GM15510 (cell line): ENCODE data around the gene RECK.

ENCODE experiments used
- POLR2A ChIP-seq: IDR thresholded peaks from 3 replicates; pipeline ENCODE4 v1.6.1; 2011; ENCODE audit warnings: borderline replicate concordance; ENCODE audit not compliant: insufficient read length; ENCODE audit errors: extremely low read depth

Gene RECK

GRCh38 chr9:36018129-36018528, 18.6 kb upstream of the RECK start:
- no peak for TF ChIP-seq POLR2A

DNA sequence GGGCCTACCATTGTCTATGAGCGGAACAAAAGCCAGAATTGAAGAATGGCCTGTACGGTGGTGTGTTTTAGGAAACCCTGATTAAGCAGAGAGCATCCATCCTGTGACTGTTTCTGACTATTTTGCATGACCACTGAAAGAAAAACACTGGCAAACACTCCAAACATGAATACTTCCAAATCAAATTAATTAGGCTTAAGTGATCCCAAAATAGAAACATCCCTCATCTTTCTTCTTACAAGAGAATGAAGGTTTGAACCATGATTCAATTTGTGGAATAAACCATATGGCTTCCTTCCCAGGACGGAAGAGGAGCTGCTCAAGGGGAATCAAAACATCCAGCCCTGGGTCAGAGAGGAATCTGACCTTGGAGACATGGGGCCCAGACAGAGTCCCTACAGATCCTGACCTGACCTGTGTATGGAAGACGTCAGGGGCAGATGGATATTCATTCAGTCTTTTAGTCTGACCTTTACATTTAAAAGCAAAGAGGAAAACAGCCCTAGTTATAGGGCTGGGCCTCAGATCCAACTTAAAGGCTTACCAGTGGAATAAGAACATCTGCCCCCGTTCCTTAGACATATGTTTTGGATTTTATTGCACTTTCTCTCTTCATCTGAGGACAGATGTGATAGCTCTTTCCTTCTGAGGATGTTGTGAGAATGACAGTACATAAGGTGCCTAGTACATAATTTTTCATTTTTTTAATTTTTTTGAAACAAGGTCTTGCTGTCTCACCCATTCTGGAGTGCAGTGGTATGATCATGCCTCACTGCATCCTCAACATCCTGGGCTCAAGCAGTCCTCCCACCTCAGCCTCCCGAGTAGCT, 17.6 kb upstream of the RECK start:
- TF ChIP-seq POLR2A = no peak

- TF ChIP-seq POLR2A = no peak
Measured at GRCh38 chr9:36021968-36022367, 14.7 kb upstream of the RECK start.

DNA sequence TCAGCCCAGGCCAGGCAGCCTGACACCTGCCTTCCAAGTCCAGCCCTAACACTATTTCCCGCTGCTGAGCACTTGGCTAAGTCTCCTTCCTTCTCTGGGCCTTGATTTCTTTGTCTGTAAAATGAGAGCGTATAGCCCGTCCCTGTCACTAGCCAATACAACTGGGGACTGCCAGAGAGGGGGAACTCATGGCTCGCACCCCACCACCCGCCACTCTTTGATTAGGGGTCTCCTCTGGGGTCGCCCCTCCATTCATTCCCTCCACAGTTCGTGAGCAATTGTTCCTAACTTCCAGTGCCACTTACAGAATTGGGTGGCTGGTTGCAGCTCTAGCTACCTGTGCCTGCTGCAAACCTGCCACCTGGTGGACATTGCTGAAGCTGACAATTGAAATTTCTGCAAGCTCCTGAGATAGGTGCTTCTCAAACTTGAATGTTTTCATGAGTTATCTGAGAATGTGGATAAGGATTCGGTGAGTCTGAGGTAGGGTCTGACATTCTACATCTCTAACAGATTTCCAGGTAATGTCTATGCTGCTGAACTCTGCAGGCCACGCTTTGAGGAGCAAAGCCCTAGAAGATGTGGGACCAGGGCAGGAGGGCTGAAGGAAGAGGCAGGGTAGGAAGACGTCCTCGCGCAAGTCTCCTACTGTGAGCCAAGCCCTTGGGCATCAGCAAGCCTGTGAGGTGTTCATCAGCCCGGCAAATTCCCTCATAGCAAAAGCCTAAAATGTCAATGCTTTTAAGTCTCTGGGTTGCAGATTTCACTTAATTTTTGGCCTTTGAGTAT, 13.3 kb upstream of the RECK start:
- no peak for TF ChIP-seq POLR2A

- no peak for TF ChIP-seq POLR2A
Measured at GRCh38 chr9:36025746-36026145, 11.0 kb upstream of the RECK start.

DNA sequence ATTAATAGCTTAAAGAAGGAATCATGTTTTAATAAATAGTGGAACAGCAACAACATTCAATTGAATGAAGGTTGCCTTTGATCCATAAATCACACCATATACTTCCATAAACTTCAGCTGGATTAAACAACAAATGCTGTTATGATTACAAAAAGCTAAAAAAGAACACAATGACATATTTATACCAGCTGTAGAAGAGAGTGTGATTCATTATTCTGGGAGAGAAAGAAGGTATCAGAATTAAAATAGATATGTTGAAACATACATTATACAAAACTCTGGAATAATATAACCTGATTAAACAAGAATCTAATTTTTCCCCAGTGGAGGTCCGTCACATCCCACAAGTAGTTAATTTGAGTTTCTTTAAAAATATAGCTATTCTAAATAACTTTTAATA, 7.5 kb upstream of the RECK start:
- TF ChIP-seq POLR2A = no peak

GRCh38 chr9:36029765-36030528, 6.8 kb upstream of the RECK start:
- TF ChIP-seq POLR2A = no peak

DNA sequence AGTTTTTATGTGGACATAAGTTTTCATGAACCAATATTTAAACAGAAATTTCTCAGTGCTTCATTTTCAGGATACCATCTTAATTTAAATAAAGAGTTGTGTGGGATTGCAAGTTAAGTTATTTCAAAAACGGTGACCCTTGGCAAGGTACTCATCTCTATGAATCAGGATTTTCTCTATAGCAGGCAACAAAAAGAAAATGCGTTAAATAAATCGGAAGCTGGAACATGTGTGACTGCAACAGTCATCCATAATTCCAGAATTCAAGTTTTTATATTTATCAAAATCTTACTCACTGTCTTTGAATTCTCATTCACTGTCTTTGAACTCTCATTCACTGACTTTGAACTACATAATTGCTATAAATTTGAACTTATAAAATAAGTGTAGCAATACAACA, 5.8 kb upstream of the RECK start:
- TF ChIP-seq POLR2A = no peak

- TF ChIP-seq POLR2A = no peak
Measured at GRCh38 chr9:36031774-36032555, 4.7 kb upstream of the RECK start.

DNA sequence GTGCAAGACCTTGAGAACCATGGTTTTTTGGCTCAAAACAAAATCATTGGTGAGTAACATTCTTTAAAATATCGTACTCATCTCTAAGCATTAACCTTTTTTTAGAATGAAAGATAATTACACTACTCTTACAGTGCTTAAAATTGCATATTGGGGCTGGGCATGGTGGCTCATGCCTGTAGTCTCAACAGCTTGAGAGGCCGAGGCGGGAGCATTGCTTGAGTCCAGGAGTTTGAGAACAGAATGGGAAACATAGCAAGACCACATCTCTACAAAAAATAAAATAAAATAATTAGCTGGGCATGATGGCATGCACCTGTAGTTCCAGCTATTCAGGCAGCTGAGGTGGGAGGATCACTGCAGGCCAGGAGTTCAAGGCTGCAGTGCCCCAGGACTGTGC, 2.9 kb upstream of the RECK start:
- TF ChIP-seq POLR2A = no peak

- no peak for TF ChIP-seq POLR2A
Measured at GRCh38 chr9:36034234-36034633, 2.5 kb upstream of the RECK start.

DNA sequence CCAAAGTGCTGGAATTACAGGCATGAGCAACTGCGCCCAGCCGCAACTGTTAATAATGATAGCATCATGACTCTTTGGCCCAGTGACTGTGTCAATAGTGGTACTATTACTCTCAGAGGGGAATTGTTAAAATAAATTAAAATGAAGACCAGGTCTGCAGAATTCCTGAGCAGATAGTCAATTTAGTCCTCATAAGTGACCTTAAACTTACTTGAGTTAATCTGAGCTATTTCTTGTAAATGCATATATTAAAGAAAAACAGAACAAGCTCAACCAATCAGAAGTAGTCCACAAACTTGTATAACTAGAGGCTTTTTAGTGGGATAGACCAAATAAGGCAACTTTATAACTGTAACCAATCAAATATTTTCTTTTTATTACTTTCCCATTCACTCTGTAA, 1.7 kb upstream of the RECK start:
- TF ChIP-seq POLR2A = no peak

GRCh38 chr9:36036253-36036779, 397 bp upstream of the RECK start:
- no peak for TF ChIP-seq POLR2A

DNA sequence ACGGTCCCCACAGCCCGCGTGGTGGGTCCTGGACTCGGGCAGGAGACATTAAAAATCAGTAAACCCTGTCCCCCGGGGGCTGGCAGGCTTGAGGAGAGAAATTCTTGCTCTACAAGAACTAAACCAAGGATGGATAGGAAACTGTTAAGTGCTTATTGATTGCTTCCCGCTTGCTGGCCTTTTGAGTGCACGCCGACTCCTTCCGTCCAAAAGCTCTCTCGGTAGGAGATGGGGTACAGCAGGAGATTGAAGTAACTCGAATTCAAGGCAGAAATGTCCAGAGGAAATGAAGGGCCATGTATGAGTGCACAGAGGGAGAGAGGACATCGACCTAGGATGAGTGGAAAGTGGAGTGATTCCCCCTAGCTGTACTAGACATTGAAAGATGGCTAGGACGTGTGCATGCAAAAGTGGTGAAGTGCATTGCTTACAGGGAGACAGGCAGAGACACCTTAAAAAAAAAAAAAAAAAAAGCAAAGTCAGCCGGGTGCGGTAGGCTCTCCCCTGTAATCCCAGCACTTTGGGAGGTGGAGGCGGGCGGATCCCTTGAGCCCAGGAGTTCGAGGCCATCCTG, 923 bp downstream of the RECK start:
- TF ChIP-seq POLR2A = no peak
